ENCODE data around the gene PIP5K1B. TPM values are rescaled to one million over a fixed set of nuclear protein-coding genes. Genes with fewer than 3 reads are reported as not detected.

PIP5K1B gene
- total RNA-seq, 1 experiment from 2014 or later, result 9.0 TPM

DNA sequence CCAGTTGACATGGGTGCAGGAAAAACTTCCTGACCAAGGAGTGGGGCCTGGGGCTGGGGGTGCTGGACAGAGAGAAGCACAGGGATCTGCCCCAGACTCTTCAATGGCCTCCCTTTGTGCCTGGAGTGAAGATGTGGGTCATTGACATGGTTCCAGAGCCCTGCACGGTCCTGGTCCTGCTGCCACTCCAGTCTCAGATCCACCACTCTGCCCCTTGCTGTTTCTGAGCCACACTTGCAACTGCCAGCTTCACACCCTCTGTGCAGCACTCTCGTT, 10.1 kb downstream of the PIP5K1B start:
- BruUV-seq (replicated peaks), result no TSS peak
- CTCF ChIA-PET, result no interaction called here
- H3K27ac Mint-ChIP-seq (ENCODE audit: unreplicated experiment), result no peak overlapping the region
- DNase-seq, result no peak
- H3K27me3 Mint-ChIP-seq (ENCODE audit: unreplicated experiment), result no peaks in the 10 kb centered on the region
- intact Hi-C loops (cut with micrococcal nuclease; ENCODE audit: unreplicated experiment), result no loop called here
- no peak for TF ChIP-seq CTCF (IDR thresholded peaks at IDR 0.05; ENCODE audit: unreplicated experiment)
- H3K4me1 Mint-ChIP-seq (ENCODE audit: low read depth, unreplicated experiment), result no peaks in the 10 kb centered on the region
- H3K36me3 Mint-ChIP-seq (ENCODE audit: insufficient read depth, unreplicated experiment), result no peaks in the 10 kb centered on the region
- no peaks in the 10 kb centered on the region for H3K9me3 Mint-ChIP-seq (ENCODE audit: low read depth, unreplicated experiment)
- H3K4me3 Mint-ChIP-seq (ENCODE audit: low read depth, unreplicated experiment), result no peak overlapping the region

DNA sequence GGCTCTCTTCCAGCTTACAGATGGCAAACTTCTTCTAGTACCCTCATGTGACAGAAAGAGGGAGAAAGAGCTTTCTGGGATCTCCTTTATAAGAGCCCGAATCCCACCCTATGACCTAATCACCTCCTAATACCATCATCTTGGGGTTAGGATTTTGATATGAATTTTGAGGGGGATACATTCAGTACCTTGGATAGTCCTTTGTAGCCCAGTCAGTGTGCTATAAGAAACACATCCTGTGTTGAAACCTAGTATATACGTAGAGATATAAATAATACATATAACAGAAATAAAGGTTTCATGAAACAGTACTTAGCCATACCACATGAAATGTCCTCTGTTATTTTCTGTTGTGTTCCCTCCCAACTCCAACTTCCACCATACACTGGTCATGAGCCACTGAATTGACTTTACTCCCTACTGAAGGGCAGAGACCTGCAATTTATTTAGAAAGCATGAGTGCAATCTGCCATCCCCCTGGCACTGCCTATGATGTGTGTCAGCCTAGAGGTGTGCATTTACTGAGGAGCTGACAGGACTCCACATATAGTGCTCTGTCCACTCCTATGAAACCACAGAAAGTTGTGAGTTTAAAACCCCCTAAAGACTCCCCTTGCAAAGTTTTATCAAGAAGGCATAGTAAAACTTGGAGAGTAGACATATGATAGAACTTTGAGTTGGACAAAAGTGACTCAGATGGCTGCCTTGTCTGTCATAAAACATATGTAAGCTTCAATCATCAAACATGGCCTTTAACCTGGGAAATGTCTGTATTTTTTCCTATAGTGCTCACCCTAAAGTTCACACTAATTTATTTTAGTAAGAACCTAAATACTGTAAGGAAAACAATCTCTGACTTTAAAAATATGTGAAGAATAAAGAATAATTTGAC, 12.8 kb downstream of the PIP5K1B start:
- Mint-ChIP-seq H3K4me1 (ENCODE audit: low read depth, unreplicated experiment) (no peaks in the 10 kb centered on the region), H3K27ac (ENCODE audit: unreplicated experiment) (no peak overlapping the region), H3K27me3 (ENCODE audit: unreplicated experiment) (no peaks in the 10 kb centered on the region), H3K4me3 (ENCODE audit: low read depth, unreplicated experiment) (no peak overlapping the region), H3K9me3 (ENCODE audit: low read depth, unreplicated experiment) (no peaks in the 10 kb centered on the region), H3K36me3 (ENCODE audit: insufficient read depth, unreplicated experiment) (no peaks in the 10 kb centered on the region)
- intact Hi-C loops (cut with micrococcal nuclease; ENCODE audit: unreplicated experiment), result no loop called here
- BruUV-seq (replicated peaks), result no TSS peak
- CTCF ChIA-PET, result no interaction called here
- no peak for DNase-seq
- TF ChIP-seq CTCF (IDR thresholded peaks at IDR 0.05; ENCODE audit: unreplicated experiment), result no peak

DNA sequence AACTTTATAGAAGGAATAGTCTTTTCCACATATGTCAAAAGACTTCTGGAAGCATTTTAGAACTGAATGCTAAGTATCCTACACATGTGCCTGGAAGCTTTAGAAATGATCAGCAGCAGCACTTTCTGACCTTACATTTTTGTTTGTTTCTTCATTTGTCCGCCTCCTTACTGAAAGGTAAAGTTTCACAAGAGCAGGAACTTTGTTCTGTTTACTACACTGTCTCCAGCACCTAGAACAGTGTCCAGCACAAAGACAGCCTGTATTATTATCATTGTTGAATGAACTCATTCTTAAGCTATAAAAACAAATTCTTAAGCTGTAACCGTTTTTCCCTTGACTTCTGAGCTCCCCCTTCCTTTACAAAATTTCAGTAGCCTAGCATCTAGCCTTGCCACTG, 14.8 kb downstream of the PIP5K1B start:
- H3K36me3 Mint-ChIP-seq (ENCODE audit: insufficient read depth, unreplicated experiment), result no peaks in the 10 kb centered on the region
- H3K9me3 Mint-ChIP-seq (ENCODE audit: low read depth, unreplicated experiment), result no peaks in the 10 kb centered on the region
- no peak for DNase-seq
- BruUV-seq (replicated peaks), result no TSS peak
- no peak for TF ChIP-seq CTCF (IDR thresholded peaks at IDR 0.05; ENCODE audit: unreplicated experiment)
- no peak overlapping the region for H3K4me3 Mint-ChIP-seq (ENCODE audit: low read depth, unreplicated experiment)
- intact Hi-C loops (cut with micrococcal nuclease; ENCODE audit: unreplicated experiment), result no loop called here
- H3K27me3 Mint-ChIP-seq (ENCODE audit: unreplicated experiment), result no peaks in the 10 kb centered on the region
- no peak overlapping the region for H3K27ac Mint-ChIP-seq (ENCODE audit: unreplicated experiment)
- H3K4me1 Mint-ChIP-seq (ENCODE audit: low read depth, unreplicated experiment), result no peaks in the 10 kb centered on the region
- CTCF ChIA-PET, result interaction anchor here (0.6 kb wide), 1 partner anchor 20 kb away, joined by 3 read pairs; no protein-coding TSS in a partner anchor

GRCh38 chr9:68720656-68721313, 15.7 kb downstream of the PIP5K1B start:
- BruUV-seq (replicated peaks), result no TSS peak
- no peak for DNase-seq
- no peak for TF ChIP-seq CTCF (IDR thresholded peaks at IDR 0.05; ENCODE audit: unreplicated experiment)
- no peaks in the 10 kb centered on the region for H3K9me3 Mint-ChIP-seq (ENCODE audit: low read depth, unreplicated experiment)
- CTCF ChIA-PET, result no interaction called here
- H3K4me1 Mint-ChIP-seq (ENCODE audit: low read depth, unreplicated experiment), result no peaks in the 10 kb centered on the region
- intact Hi-C loops (cut with micrococcal nuclease; ENCODE audit: unreplicated experiment), result no loop called here
- no peaks in the 10 kb centered on the region for H3K36me3 Mint-ChIP-seq (ENCODE audit: insufficient read depth, unreplicated experiment)
- no peak overlapping the region for H3K4me3 Mint-ChIP-seq (ENCODE audit: low read depth, unreplicated experiment)
- no peaks in the 10 kb centered on the region for H3K27me3 Mint-ChIP-seq (ENCODE audit: unreplicated experiment)
- H3K27ac Mint-ChIP-seq (ENCODE audit: unreplicated experiment), result no peak overlapping the region

Data from Calu3 (cell line).